Left kidney (tissue), 2 donors: ENCODE data around the gene WNT1. TPM values are rescaled to one million over a fixed set of nuclear protein-coding genes. Genes with fewer than 3 reads are reported as not detected.

Experiments
- DNase-seq: peaks from one replicate; pipeline ENCODE4 v3.0.0-alpha.2; 2013
- polyA plus RNA-seq: library from polyadenylated mRNA; unstranded; fragments of 120-200 nt; gene quantifications from one replicate; pipeline ENCODE4 v1.2.1, GENCODE V29; 2013; ENCODE audit not compliant: insufficient read length

WNT1 gene
- polyA plus RNA-seq, 1 donor, result not detected

DNA sequence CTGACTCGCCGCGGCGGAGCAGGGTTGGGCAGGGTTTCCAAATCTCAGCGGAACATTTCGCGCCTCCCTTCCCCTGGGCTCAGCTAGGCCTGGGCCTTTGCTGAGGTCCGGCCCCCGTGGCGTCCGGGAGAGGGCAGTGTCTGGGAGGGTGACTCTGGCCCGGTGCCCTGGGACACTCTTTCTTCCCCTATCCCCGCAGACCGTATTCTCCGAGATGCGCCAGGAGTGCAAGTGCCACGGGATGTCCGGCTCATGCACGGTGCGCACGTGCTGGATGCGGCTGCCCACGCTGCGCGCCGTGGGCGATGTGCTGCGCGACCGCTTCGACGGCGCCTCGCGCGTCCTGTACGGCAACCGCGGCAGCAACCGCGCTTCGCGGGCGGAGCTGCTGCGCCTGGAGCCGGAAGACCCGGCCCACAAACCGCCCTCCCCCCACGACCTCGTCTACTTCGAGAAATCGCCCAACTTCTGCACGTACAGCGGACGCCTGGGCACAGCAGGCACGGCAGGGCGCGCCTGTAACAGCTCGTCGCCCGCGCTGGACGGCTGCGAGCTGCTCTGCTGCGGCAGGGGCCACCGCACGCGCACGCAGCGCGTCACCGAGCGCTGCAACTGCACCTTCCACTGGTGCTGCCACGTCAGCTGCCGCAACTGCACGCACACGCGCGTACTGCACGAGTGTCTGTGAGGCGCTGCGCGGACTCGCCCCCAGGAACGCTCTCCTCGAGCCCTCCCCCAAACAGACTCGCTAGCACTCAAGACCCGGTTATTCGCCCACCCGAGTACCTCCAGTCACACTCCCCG, 3.0 kb downstream of the WNT1 start:
- no peak for DNase-seq

DNA sequence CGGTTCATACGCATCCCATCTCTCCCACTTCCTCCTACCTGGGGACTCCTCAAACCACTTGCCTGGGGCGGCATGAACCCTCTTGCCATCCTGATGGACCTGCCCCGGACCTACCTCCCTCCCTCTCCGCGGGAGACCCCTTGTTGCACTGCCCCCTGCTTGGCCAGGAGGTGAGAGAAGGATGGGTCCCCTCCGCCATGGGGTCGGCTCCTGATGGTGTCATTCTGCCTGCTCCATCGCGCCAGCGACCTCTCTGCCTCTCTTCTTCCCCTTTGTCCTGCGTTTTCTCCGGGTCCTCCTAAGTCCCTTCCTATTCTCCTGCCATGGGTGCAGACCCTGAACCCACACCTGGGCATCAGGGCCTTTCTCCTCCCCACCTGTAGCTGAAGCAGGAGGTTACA, 3.6 kb downstream of the WNT1 start:
- DNase-seq, result no peak

DNA sequence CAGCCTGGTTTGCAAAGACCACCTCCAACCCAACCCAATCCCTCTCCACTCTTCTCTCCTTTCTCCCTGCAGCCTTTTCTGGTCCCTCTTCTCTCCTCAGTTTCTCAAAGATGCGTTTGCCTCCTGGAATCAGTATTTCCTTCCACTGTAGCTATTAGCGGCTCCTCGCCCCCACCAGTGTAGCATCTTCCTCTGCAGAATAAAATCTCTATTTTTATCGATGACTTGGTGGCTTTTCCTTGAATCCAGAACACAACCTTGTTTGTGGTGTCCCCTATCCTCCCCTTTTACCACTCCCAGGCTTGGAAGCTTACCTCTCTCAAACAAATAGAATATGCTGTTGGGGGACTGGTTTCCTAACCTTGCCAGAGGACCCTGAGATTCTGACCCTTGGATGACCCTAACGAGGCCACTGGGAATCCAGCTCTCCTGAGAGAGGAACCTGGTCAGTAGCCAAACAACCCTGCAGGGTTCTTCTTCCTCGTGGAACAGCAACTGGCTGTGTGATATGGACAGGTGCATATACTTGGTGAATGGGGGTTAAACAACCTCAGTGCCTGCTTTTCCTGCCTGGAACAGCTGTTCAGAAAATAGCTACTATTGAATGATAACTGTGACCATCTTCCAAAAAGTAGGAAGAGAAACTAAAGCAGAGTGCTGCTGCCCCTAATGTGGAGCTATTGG, 4.4 kb downstream of the WNT1 start:
- no peak for DNase-seq

- DNase-seq, result no peak
Observed at GRCh38 chr12:48985475-48985897, 7.4 kb downstream of the WNT1 start.

DNA sequence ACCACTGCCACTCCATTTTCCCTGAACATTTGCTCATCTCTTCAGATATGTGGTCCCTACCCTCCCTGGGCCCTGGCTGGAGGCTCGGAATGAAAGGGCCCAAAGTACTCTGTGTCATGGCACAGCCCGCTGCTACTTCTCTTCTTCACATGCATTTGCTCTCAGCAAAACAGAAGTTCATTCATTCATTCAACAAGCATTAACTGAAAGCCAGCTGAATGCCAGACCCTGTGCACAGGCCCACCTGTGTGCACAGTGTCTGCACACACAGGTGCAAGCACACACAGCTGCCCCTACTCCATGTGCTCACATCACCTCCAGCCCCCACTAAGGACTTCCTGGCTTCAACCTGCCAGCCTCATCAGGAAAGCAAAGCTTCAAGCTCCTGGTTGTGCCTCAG, 7.8 kb downstream of the WNT1 start:
- no peak for DNase-seq

DNA sequence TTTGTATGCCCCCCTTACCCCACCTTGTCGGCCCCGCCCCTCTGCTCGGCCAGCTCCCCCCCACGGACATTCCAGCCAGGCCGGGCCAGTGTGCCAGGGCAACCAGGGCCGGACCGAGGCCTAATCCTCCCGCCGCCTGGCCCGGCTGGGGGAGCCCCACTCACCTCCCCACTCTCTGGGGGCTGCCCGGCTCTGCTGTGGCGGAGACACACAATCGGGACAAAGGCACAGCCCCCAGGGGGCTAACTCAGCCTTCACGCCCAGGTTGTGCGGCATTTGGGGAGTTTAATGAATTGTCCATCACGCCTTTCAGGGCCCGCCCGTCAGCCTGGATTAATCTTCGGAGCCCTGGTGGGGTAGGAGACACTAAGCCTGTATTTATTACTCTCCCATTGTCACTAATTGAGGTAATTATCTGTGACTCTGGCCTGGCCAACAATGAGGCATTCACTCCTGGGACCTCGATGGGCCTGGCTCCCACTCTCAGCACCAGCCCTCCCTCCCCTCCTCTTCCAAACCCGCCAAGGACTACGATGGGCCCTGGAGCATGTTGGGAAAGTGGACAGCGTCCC, 8.7 kb downstream of the WNT1 start:
- no peak for DNase-seq

GRCh38 chr12:48988030-48988649, 10.0 kb downstream of the WNT1 start:
- DNase-seq, result no peak

- no peak for DNase-seq
Observed at GRCh38 chr12:48990552-48990951, 12.4 kb downstream of the WNT1 start.

DNA sequence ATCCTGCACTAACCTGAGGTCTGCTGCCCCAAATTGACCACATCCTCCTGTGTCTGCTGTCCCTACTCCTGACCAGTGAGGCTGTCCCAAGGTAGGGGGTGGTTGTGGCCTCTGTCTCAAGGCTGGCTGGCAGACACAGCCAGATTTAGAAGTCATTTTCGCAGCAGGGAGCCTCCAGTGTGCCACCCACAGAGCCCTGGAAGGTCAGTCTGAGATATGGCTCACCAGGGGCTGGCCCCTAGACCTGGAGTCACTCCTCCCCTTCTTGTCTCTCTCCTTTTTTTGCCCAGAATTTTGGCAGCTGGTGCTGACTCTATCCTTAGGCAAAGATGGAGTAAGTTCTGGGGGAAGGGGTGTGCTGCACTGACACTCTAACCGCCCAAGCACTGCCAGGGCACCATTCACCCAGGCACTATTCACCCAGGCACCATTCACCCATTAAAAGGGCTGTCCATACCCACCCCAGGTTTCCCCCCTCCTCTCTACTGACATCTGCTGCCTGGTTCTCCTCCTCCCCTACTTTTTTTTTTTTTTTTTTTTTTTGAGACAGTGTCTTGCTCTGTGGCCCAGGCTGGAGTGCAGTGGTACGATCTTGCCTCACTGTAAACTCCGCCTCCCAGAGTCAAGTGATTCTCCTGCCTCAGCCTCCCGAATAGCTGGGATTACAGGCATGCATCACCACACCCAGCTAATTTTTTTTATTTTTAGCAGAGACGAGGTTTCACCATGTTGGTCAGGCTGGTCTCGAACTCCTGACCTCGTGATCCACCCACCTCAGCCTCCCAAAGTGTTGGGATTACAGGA, 13.3 kb downstream of the WNT1 start:
- no peak for DNase-seq

DNA sequence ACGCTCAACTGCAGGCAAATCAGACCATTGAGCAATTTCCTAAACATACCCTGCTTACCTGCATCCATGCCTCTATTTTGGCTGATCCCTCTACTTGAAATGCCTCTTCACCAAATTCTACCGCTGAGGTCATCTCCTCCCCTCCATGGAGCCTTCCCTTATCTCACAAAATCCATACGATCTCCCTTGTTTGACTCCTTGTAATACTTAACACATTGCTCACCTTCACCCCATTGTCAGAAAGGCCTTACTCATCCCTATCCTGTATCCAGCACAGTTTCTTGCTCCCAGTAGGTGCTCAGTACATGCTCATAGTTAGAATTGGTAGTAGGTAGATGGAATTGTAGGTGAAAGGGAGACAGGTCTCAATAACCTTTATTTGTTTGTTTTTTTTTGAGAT, 15.7 kb downstream of the WNT1 start:
- no peak for DNase-seq

GRCh38 chr12:48994224-48995085, 16.3 kb downstream of the WNT1 start:
- no peak for DNase-seq

DNA sequence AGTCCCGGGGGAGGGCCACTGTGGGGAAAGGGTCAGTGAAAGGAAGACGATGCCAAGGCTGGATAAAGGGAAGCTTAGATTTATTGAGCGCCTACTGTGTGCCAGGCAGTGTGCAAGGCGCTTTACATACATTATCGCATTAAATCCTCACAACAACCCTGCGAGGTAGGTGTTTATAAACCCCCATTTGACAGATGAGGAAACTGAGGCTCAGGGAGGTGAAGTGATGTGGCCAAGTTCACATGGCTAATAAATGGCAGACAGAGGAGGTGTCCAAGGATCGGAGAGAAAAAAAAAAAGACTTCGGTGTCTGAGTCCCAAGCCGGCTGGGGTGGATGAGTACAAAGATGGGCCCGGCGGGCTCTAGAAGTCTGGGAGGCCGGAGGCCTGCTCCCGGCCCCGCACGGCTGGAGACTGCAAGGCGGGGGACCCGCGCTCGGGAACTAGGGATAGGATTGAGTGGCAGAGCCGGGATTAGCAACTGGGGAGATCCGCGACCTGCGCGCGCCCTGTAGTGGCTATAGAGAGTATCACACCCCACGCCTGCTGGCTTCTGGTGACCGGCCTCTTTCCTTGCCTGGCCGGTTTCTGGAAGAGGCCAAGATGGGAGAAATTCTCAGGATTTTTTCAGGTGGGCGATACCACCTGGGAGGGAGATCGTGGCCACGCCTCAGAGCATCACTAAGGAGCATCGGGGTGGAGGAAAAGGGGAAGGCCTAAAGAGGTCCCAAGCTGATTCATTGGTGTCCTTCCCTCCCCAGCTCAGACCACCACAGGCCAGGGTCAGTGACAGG, 17.2 kb downstream of the WNT1 start:
- DNase-seq, result peak; percentile 85

- DNase-seq, result peak; percentile 78
Observed at GRCh38 chr12:48996794-48997718, 18.9 kb downstream of the WNT1 start.

GRCh38 chr12:48997719-48998496, 19.8 kb downstream of the WNT1 start:
- no peak for DNase-seq

DNA sequence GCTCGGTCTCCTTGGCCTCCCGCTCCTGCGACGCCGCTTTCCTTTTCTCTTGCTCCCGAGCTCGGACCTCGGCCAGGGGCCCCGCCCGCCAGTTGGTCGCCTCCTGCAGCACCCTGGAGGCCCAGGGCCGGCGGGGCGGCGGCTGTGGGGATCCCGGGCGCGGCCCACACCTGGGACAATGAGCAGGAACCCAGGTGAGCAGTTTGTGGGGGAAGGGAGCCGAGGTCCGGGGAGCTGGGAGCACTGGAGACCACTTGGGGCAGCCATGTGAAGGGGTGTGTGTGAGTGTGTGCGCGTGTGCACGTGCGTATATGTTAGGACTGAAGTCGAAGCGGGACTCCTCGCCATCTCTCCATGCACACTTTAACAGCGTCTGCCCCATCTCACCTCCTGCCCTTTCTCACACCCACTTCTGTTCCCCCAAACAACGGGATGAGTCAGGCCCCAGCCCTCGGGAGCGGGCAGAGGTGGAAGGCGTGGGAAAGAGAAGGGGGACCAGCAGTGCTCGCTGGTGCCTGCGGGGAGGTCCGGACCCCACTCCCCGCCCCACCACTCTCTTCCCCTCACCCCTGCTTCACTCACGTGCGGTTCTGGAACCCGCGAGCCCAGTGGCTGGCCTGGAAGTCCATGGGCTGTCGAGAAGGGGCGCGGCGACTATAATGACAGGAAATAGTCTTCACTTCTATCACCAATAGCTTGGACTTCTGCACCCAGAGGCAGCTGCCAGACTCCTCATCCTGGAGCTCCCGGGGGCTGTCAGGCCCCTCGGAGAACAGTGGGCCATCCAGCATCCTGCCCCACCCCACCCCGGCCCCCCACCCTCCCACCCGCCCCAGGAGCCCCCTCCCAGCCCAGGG, 20.6 kb downstream of the WNT1 start:
- no peak for DNase-seq

DNA sequence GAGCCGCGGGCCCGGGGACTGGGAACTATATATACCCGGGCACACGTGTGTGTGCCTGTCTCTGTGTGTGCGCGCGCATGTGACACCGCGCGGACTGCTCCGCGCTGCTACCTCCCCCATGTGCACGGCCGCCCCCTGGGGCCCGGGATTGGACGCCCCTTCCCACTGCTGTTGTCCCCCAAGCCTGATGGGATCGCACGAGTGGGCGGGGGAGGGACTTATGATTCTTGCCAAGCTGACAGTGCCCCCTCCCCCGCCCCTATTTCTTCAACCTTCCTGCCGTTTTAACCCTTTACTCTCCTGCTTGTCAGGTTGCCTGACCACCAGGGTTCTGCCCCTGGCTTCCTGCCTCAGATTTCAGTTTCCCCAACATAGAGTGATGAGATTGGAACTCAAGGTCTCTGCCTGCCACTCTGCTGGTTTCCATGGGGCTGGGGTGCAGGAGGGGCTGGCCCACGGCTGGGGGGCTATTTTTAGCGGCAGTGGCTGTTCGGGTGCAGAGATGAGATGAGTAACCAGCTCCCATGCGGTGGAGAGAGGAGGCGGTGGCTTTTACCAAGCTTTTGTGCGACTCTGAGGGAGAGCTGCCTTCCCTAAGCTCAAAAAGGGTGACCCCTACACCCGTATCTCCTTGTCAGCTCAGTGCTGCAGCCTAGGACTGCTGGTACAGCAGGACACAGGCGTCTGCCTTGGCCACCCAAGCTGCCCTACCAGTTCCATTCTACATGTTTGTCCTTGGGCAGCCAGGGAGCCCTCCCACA, 21.4 kb downstream of the WNT1 start, which contains the start of gene DDN:
Gene DDN (minus strand): TSS at position 5 of the 761 bp plus-strand sequence. CDS start 88 bp downstream, outside the sequence.
- no peak for DNase-seq
